Ishikawa (cell line): ENCODE data around the gene OR8H3.

ENCODE experiments used
- CEBPB ChIP-seq: IDR thresholded peaks from 2 replicates; pipeline ENCODE4 v1.6.1; 2012
- CREB1 ChIP-seq: IDR thresholded peaks from 2 replicates; pipeline ENCODE4 v1.6.1; 2012; ENCODE audit warnings: low read depth
- EP300 ChIP-seq: IDR thresholded peaks from 2 replicates; pipeline ENCODE4 v1.6.1; 2012; ENCODE audit warnings: borderline replicate concordance
- FOXM1 ChIP-seq: IDR thresholded peaks from 2 replicates; pipeline ENCODE4 v1.6.1; 2012; ENCODE audit warnings: low read depth, borderline replicate concordance
- NFIC ChIP-seq: IDR thresholded peaks from 2 replicates; pipeline ENCODE4 v1.6.1; 2012
- TAF1 ChIP-seq: IDR thresholded peaks from 2 replicates; pipeline ENCODE4 v1.6.1; 2012; ENCODE audit warnings: low read depth, mild to moderate bottlenecking
- TCF12 ChIP-seq: IDR thresholded peaks from 2 replicates; pipeline ENCODE4 v1.6.1; 2012; ENCODE audit warnings: low read depth
- TEAD4 ChIP-seq: IDR thresholded peaks from 2 replicates; pipeline ENCODE4 v1.6.1; 2012
- YY1 ChIP-seq: IDR thresholded peaks from 2 replicates; pipeline ENCODE4 v1.6.1; 2012; ENCODE audit warnings: low read depth
- TF ChIP-seq, protein P1 (sequence below): IDR thresholded peaks from 2 replicates; pipeline ENCODE4 v1.6.1; 2012; ENCODE audit warnings: low read depth, mild to moderate bottlenecking
- TF ChIP-seq, protein P2 (sequence below): IDR thresholded peaks from 2 replicates; pipeline ENCODE4 v1.6.1; 2012
- TF ChIP-seq, protein P3 (sequence below): IDR thresholded peaks from 2 replicates; pipeline ENCODE4 v1.6.1; 2012

GRCh38 chr11:56103210-56103737 is 18.9 kb upstream of the OR8H3 start, which contains the start of gene OR8H2:
- TF ChIP-seq, protein P1, sequence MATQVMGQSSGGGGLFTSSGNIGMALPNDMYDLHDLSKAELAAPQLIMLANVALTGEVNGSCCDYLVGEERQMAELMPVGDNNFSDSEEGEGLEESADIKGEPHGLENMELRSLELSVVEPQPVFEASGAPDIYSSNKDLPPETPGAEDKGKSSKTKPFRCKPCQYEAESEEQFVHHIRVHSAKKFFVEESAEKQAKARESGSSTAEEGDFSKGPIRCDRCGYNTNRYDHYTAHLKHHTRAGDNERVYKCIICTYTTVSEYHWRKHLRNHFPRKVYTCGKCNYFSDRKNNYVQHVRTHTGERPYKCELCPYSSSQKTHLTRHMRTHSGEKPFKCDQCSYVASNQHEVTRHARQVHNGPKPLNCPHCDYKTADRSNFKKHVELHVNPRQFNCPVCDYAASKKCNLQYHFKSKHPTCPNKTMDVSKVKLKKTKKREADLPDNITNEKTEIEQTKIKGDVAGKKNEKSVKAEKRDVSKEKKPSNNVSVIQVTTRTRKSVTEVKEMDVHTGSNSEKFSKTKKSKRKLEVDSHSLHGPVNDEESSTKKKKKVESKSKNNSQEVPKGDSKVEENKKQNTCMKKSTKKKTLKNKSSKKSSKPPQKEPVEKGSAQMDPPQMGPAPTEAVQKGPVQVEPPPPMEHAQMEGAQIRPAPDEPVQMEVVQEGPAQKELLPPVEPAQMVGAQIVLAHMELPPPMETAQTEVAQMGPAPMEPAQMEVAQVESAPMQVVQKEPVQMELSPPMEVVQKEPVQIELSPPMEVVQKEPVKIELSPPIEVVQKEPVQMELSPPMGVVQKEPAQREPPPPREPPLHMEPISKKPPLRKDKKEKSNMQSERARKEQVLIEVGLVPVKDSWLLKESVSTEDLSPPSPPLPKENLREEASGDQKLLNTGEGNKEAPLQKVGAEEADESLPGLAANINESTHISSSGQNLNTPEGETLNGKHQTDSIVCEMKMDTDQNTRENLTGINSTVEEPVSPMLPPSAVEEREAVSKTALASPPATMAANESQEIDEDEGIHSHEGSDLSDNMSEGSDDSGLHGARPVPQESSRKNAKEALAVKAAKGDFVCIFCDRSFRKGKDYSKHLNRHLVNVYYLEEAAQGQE: no peak
- TF ChIP-seq, protein P2, sequence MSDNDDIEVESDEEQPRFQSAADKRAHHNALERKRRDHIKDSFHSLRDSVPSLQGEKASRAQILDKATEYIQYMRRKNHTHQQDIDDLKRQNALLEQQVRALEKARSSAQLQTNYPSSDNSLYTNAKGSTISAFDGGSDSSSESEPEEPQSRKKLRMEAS: no peak
- TF ChIP-seq NFIC (no peak), CREB1 (no peak), YY1 (no peak), FOXM1 (no peak), TAF1 (no peak), EP300 (no peak), CEBPB (no peak), TEAD4 (no peak), TCF12 (no peak)
- TF ChIP-seq, protein P3, sequence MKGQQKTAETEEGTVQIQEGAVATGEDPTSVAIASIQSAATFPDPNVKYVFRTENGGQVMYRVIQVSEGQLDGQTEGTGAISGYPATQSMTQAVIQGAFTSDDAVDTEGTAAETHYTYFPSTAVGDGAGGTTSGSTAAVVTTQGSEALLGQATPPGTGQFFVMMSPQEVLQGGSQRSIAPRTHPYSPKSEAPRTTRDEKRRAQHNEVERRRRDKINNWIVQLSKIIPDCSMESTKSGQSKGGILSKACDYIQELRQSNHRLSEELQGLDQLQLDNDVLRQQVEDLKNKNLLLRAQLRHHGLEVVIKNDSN: no peak
